GM12878 (cell line): ENCODE results near the gene DPYSL3.

Experiments used
- CHD2 ChIP-seq: IDR thresholded peaks from 2 replicates; pipeline ENCODE4 v1.6.1; 2011; ENCODE audit warnings: low read depth, low read length, improper control_type of control experiment, borderline replicate concordance
- EP300 ChIP-seq, 2 experiments: fragments of 150-350 bp in 1 of 2; IDR thresholded peaks; 2 replicates each; pipeline ENCODE4 v1.6.1; 2011 to 2012; ENCODE audit warnings: low read depth in 2 of 2, low read length in 2 of 2, borderline replicate concordance in 1 of 2, improper control_type of control experiment in 1 of 2, inconsistent platforms in 1 of 2; ENCODE audit not compliant: control insufficient read depth in 1 of 2
- NFXL1 ChIP-seq: fragments of 450-650 bp; IDR thresholded peaks from 2 replicates; pipeline ENCODE4 v1.6.1; 2017; ENCODE audit warnings: antibody characterized with exemption, mild to moderate bottlenecking, borderline replicate concordance
- PKNOX1 ChIP-seq: fragments of 450-650 bp; IDR thresholded peaks from 2 replicates; pipeline ENCODE4 v1.6.1; 2016; ENCODE audit warnings: mild to moderate bottlenecking
- TCF12 ChIP-seq: IDR thresholded peaks from 2 replicates; pipeline ENCODE4 v1.6.1; 2011; ENCODE audit warnings: low read depth, mild to moderate bottlenecking, low read length
- TF ChIP-seq, protein P1 (sequence below), 3 experiments: IDR thresholded peaks in 2 of 3; conservative IDR thresholded peaks in 1 of 3; 2 replicates each; pipeline ENCODE4 v1.5.1; 2011; ENCODE audit warnings: low read depth in 3 of 3, low read length in 3 of 3, mild to moderate bottlenecking in 3 of 3, control low read depth in 2 of 3, moderate library complexity in 2 of 3, inconsistent platforms in 1 of 3, mixed read lengths in 1 of 3; ENCODE audit not compliant: control insufficient read depth in 2 of 3, insufficient read depth in 1 of 3; ENCODE audit errors: extremely low read depth in 1 of 3

GRCh38 chr5:147382776-147383175 is 127.1 kb downstream of the DPYSL3 start:
- TF ChIP-seq, protein P1, sequence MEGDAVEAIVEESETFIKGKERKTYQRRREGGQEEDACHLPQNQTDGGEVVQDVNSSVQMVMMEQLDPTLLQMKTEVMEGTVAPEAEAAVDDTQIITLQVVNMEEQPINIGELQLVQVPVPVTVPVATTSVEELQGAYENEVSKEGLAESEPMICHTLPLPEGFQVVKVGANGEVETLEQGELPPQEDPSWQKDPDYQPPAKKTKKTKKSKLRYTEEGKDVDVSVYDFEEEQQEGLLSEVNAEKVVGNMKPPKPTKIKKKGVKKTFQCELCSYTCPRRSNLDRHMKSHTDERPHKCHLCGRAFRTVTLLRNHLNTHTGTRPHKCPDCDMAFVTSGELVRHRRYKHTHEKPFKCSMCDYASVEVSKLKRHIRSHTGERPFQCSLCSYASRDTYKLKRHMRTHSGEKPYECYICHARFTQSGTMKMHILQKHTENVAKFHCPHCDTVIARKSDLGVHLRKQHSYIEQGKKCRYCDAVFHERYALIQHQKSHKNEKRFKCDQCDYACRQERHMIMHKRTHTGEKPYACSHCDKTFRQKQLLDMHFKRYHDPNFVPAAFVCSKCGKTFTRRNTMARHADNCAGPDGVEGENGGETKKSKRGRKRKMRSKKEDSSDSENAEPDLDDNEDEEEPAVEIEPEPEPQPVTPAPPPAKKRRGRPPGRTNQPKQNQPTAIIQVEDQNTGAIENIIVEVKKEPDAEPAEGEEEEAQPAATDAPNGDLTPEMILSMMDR (IDR thresholded peaks at IDR 0.05 in 2 of 3, conservative IDR thresholded peaks at IDR 0.05 in 1 of 3; ENCODE audit: control insufficient read depth in 2 of 3, extremely low read depth in 1 of 3, insufficient read depth in 1 of 3, low read depth in 3 of 3, low read length in 3 of 3) = no peak
- TF ChIP-seq NFXL1 = no peak
- no peak for TF ChIP-seq TCF12
- TF ChIP-seq CHD2 = no peak
- no peak for TF ChIP-seq PKNOX1
- no peak for TF ChIP-seq EP300 (IDR thresholded peaks at IDR 0.05; ENCODE audit: borderline replicate concordance in 1 of 2, control insufficient read depth in 1 of 2, low read depth in 2 of 2, low read length in 2 of 2)
